Activated gamma-delta T cell (primary cell): ENCODE measurements around the gene CTDSPL.

ENCODE experiments used
- DNase-seq: peaks from one replicate; lab custom pipeline; 2025; lab: John Stamatoyannopoulos, UW

CTDSPL gene

GRCh38 chr3:38002940-38003339 lies 141.3 kb downstream of the CTDSPL start:
- no peak for DNase-seq

GRCh38 chr3:38003371-38003816 lies 141.7 kb downstream of the CTDSPL start:
- DNase-seq, result no peak

GRCh38 chr3:38003817-38004414 lies 142.2 kb downstream of the CTDSPL start:
- DNase-seq, result no peak

GRCh38 chr3:38004415-38005075 lies 142.9 kb downstream of the CTDSPL start:
- DNase-seq, result no peak

- no peak for DNase-seq
Observed at GRCh38 chr3:38005076-38006020, 143.7 kb downstream of the CTDSPL start.

GRCh38 chr3:38006031-38006430 lies 144.4 kb downstream of the CTDSPL start:
- DNase-seq, result no peak

GRCh38 chr3:38006445-38006995 lies 144.8 kb downstream of the CTDSPL start:
- no peak for DNase-seq

GRCh38 chr3:38007754-38008090 lies 146.0 kb downstream of the CTDSPL start:
- no peak for DNase-seq

GRCh38 chr3:38008191-38008701 lies 146.6 kb downstream of the CTDSPL start:
- no peak for DNase-seq

- no peak for DNase-seq
Observed at GRCh38 chr3:38008971-38009580, 147.4 kb downstream of the CTDSPL start.

- no peak for DNase-seq
Observed at GRCh38 chr3:38009807-38010591, 148.3 kb downstream of the CTDSPL start.

- no peak for DNase-seq
Observed at GRCh38 chr3:38011111-38011510, 149.4 kb downstream of the CTDSPL start.

- no peak for DNase-seq
Observed at GRCh38 chr3:38015485-38015884, 153.8 kb downstream of the CTDSPL start.

- no peak for DNase-seq
Observed at GRCh38 chr3:38015984-38016383, 154.3 kb downstream of the CTDSPL start.

- no peak for DNase-seq
Observed at GRCh38 chr3:38016410-38016809, 154.7 kb downstream of the CTDSPL start.

GRCh38 chr3:38016847-38017444 lies 155.3 kb downstream of the CTDSPL start:
- no peak for DNase-seq

- DNase-seq, result no peak
Observed at GRCh38 chr3:38017445-38018295, 156.0 kb downstream of the CTDSPL start.

- no peak for DNase-seq
Observed at GRCh38 chr3:38018296-38019266, 156.9 kb downstream of the CTDSPL start.
